Superior temporal gyrus (tissue), 1 donor: ENCODE measurements around the gene NOSTRIN.

ENCODE experiments used
- DNase-seq: peaks from one replicate; pipeline ENCODE4 v3.0.0-alpha.2; 2016; ENCODE audit errors: extremely low spot score

Gene NOSTRIN

GRCh38 chr2:168884975-168885374, 82.5 kb downstream of the NOSTRIN start:
- DNase-seq = no peak

GRCh38 chr2:168889635-168890005, 87.2 kb downstream of the NOSTRIN start:
- DNase-seq = no peak

GRCh38 chr2:168890006-168890782, 87.8 kb downstream of the NOSTRIN start, which contains the start of gene SPC25:
TSS of gene SPC25 (minus strand) at chr2:168890430. CDS start at chr2:168889519, 911 bp downstream.
- peak; percentile 95 for DNase-seq

- DNase-seq = no peak
Observed at GRCh38 chr2:168892327-168892726, 89.9 kb downstream of the NOSTRIN start.

- no peak for DNase-seq
Observed at GRCh38 chr2:168894101-168894500, 91.7 kb downstream of the NOSTRIN start.

GRCh38 chr2:168894720-168895119, 92.3 kb downstream of the NOSTRIN start:
- DNase-seq = no peak

- DNase-seq = no peak
Observed at GRCh38 chr2:168895771-168896170, 93.3 kb downstream of the NOSTRIN start.

- no peak for DNase-seq
Observed at GRCh38 chr2:168896783-168897182, 94.3 kb downstream of the NOSTRIN start.

- no peak for DNase-seq
Observed at GRCh38 chr2:168897449-168897848, 95.0 kb downstream of the NOSTRIN start.

- no peak for DNase-seq
Observed at GRCh38 chr2:168901003-168901402, 98.6 kb downstream of the NOSTRIN start, which contains the start of gene G6PC2. TSS of gene G6PC2 (plus strand) at chr2:168901291. CDS start at chr2:168901332, 41 bp downstream.

- no peak for DNase-seq
Observed at GRCh38 chr2:168903888-168904287, 101.5 kb downstream of the NOSTRIN start.

GRCh38 chr2:168904358-168904757, 101.9 kb downstream of the NOSTRIN start:
- DNase-seq = no peak

- DNase-seq = no peak
Observed at GRCh38 chr2:168907940-168908662, 105.7 kb downstream of the NOSTRIN start.

- DNase-seq = no peak
Observed at GRCh38 chr2:168910330-168910729, 107.9 kb downstream of the NOSTRIN start.

GRCh38 chr2:168912466-168912865, 110.0 kb downstream of the NOSTRIN start:
- DNase-seq = peak; percentile 59

- no peak for DNase-seq
Observed at GRCh38 chr2:168912901-168913369, 110.5 kb downstream of the NOSTRIN start.

- no peak for DNase-seq
Observed at GRCh38 chr2:168913495-168913894, 111.1 kb downstream of the NOSTRIN start.
